OCI-LY1 (cell line): ENCODE measurements around the gene CST8.

Experiments used
- EZH2 ChIP-seq: fragments of 200-600 bp; sonication (generic), shearing (Covaris generic); IDR thresholded peaks from 2 replicates; pipeline ENCODE4 v1.8.0; 2017; ENCODE audit warnings: borderline replicate concordance, mixed run types, mild to moderate bottlenecking, antibody characterized with exemption, low read length, moderate library complexity, mixed read lengths
- TF ChIP-seq, protein P1 (sequence below): fragments of 200-600 bp; sonication (generic), shearing (Covaris generic); IDR thresholded peaks from 2 replicates; pipeline ENCODE4 v1.5.1; 2017; ENCODE audit warnings: mild to moderate bottlenecking, antibody characterized with exemption, low read length, moderate library complexity, mixed read lengths

DNA sequence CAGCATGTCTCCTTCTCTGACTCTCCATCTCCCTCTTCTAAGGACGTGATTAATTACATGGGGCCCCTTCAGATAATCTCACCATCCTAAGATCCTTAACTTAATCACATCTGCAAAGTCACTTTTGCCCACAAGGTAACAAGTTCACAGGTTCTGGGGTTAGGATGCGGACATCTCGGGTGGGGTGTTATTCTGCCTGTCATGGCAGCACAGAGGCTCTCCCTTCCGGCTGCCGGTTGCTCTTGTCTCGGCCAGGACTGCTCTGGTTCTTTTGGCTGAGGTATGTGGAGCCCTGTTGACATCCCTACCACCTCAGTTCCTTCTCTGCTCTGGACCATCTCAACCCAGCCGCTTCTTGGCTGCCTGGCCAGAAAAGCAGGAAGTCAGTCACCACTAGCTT lies 34.0 kb upstream of the CST8 start:
- TF ChIP-seq, protein P1, sequence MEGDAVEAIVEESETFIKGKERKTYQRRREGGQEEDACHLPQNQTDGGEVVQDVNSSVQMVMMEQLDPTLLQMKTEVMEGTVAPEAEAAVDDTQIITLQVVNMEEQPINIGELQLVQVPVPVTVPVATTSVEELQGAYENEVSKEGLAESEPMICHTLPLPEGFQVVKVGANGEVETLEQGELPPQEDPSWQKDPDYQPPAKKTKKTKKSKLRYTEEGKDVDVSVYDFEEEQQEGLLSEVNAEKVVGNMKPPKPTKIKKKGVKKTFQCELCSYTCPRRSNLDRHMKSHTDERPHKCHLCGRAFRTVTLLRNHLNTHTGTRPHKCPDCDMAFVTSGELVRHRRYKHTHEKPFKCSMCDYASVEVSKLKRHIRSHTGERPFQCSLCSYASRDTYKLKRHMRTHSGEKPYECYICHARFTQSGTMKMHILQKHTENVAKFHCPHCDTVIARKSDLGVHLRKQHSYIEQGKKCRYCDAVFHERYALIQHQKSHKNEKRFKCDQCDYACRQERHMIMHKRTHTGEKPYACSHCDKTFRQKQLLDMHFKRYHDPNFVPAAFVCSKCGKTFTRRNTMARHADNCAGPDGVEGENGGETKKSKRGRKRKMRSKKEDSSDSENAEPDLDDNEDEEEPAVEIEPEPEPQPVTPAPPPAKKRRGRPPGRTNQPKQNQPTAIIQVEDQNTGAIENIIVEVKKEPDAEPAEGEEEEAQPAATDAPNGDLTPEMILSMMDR: no peak
- TF ChIP-seq EZH2: no peak
